ENCODE measurements around the gene ATP6V0B. TPM values are rescaled to one million over a fixed set of nuclear protein-coding genes. Genes with fewer than 3 reads are reported as not detected.

ATP6V0B gene
- total and polyA plus RNA-seq, 2 of the 13 experiments (the other 11 are each of a cell fraction or from before 2014, with no cell fraction given) = 157 to 161 TPM

- TF ChIP-seq MNT (IDR thresholded peaks at IDR 0.05) (peak; percentile 93), ZFYVE20 (CRISPR knock-in tag; IDR thresholded peaks at IDR 0.05; ENCODE audit: borderline replicate concordance, low read depth) (no peak), HNF1A (IDR thresholded peaks at IDR 0.05; ENCODE audit: low read depth) (no peak), HNF1A (CRISPR knock-in tag; IDR thresholded peaks at IDR 0.05; ENCODE audit: borderline replicate concordance) (peak; percentile 52), ZNF766 (CRISPR knock-in tag; IDR thresholded peaks at IDR 0.05; ENCODE audit: borderline replicate concordance) (no peak), KLF6 (CRISPR knock-in tag; IDR thresholded peaks at IDR 0.05) (peak; percentile 60; the same call in 1 of the 2 replicates), PRDM10 (CRISPR knock-in tag; IDR thresholded peaks at IDR 0.05; ENCODE audit: low read depth) (no peak), ZSCAN21 (CRISPR knock-in tag; IDR thresholded peaks at IDR 0.05; ENCODE audit: borderline replicate concordance) (0 out of 2 replicates have a peak, but pooled peaks have one; percentile 52), ZBTB25 (CRISPR knock-in tag; IDR thresholded peaks at IDR 0.05) (peak; percentile 89), NCOA2 (CRISPR knock-in tag; IDR thresholded peaks at IDR 0.05) (no peak; the same call in 1 of the 2 replicates), ZNF570 (CRISPR knock-in tag; IDR thresholded peaks at IDR 0.05; ENCODE audit: borderline replicate concordance) (no peak), ZNF256 (CRISPR knock-in tag; conservative IDR thresholded peaks at IDR 0.05) (no peak), FOXO4 (CRISPR knock-in tag; conservative IDR thresholded peaks at IDR 0.05) (no peak), RFX1 (IDR thresholded peaks at IDR 0.05) (no peak), ZNF660 (CRISPR knock-in tag; IDR thresholded peaks at IDR 0.05; ENCODE audit: borderline replicate concordance, low read depth) (no peak), ONECUT2 (CRISPR knock-in tag; IDR thresholded peaks at IDR 0.05) (no peak)
Measured at GRCh38 chr1:43974443-43975248, at the start of gene ATP6V0B (continued).

All from HepG2 (cell line).